Right ventricle myocardium inferior (tissue), 1 donor: ENCODE results near the gene RMDN2. TPM values are rescaled to one million over a fixed set of nuclear protein-coding genes. Genes with fewer than 3 reads are reported as not detected.

ENCODE experiments used
- ATAC-seq: fragments of 200-7000 bp; cut with Tn5 transposase; one replicate; pipeline ENCODE4 v1.9.1; 2020; ENCODE audit warnings: mild to moderate bottlenecking, moderate library complexity
- DNase-seq: peaks from one replicate; pipeline ENCODE4 v3.0.0; 2021; ENCODE audit errors: missing footprints
- intact Hi-C: fragments of 100-400 bp; cut with DNase I; formaldehyde crosslinking; loops from one replicate; pipeline ENCODE4 v1.11.0; 2022
- long read RNA-seq: library from polyadenylated mRNA; unstranded; transcript quantifications from one replicate; pipeline ENCODE4 v2.0.0, GENCODE V29; 2021
- total RNA-seq: library from RNA; stranded (reverse); fragmentation: NEBNext Ultra II Directional; extraction: Animal tissue kit (Norgen Biotek cat#: 25700); gene quantifications from one replicate; pipeline ENCODE4 v1.2.1, GENCODE V29; 2021
- donor health status: DM: no; HTN: yes; CAD: no; lungs with severe emphysema.

The RMDN2 gene, protein sequence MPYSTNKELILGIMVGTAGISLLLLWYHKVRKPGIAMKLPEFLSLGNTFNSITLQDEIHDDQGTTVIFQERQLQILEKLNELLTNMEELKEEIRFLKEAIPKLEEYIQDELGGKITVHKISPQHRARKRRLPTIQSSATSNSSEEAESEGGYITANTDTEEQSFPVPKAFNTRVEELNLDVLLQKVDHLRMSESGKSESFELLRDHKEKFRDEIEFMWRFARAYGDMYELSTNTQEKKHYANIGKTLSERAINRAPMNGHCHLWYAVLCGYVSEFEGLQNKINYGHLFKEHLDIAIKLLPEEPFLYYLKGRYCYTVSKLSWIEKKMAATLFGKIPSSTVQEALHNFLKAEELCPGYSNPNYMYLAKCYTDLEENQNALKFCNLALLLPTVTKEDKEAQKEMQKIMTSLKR
- 5.8 TPM for total RNA-seq
- long read RNA-seq, partial matches to known transcripts = 0 of 2 reads
- long read RNA-seq, other reads (novel, unspliced or antisense) = 0 of 2 reads

DNA sequence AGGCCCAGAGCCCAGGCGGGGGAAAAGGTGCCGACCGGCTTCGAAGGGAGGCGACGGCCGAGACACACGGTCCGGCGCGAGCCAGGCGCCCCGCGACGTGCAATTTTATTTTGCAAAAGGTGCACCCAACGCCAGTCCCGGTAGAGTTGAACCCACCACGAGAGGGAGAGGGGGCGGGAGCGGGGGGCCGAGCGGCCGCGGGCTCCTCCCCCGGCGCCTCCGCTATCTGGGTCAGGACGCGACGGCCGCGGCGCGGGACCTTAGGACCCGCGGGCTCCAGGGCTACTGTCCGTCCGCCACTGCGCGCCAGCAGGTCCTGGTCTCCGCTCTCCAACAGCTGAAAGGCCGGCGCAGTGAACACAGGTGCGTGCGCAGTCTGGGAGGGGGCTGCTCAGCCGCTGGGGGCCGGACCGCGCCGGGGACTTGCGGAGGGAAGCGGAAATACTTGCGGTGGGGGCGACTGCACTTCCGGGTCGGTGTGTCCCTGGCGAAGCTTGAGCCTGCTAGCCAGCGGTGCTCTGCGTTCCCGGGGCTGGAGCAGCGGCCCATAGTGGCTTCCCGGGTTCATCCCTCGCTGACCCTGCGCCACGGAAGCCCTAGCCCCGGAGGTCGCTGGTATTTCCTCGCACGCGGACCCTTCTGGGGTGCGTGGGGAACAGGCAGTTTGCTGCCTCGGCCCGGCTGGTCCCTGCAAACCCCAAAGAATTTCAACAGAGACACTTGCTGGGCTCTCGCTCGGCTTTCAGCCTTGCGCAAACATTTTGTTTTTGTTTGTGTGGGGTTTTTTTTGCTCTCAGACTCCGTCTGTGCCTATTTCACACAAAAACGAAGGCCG lies at the start of gene RMDN2:
RMDN2 (plus strand) TSS at position 225 of the 835 bp plus-strand sequence. CDS start 3,991 bp downstream, outside the sequence.
- intact Hi-C loops = loop anchor here (10.0 kb wide), 1 partner anchor 450 kb away; the partner anchor contains the start of gene ATL2
- DNase-seq = peak; percentile 96

GRCh38 chr2:37875403-37875906 lies 49.6 kb upstream of the RMDN2 start:
- ATAC-seq (no peak), DNase-seq (no peak)
- intact Hi-C loops = loop anchor here (5.0 to 10.0 kb wide), 3 partner anchors 223 to 711 kb away; no protein-coding TSS in a partner anchor

More for the DNA sequence above, at the start of gene RMDN2:
- ATAC-seq = peak; percentile 97

GRCh38 chr2:37876227-37876626 lies 48.9 kb upstream of the RMDN2 start:
- ATAC-seq (no peak), DNase-seq (no peak)
- intact Hi-C loops = loop anchor here (2.0 to 10.0 kb wide), 5 partner anchors 45 to 711 kb away; no protein-coding TSS in a partner anchor

- no peak for DNase-seq
- intact Hi-C loops = loop anchor here (2.0 to 10.0 kb wide), 5 partner anchors 47 to 713 kb away; no protein-coding TSS in a partner anchor
- peak; percentile 52 for ATAC-seq
Observed at GRCh38 chr2:37877457-37878315, 47.4 kb upstream of the RMDN2 start.

DNA sequence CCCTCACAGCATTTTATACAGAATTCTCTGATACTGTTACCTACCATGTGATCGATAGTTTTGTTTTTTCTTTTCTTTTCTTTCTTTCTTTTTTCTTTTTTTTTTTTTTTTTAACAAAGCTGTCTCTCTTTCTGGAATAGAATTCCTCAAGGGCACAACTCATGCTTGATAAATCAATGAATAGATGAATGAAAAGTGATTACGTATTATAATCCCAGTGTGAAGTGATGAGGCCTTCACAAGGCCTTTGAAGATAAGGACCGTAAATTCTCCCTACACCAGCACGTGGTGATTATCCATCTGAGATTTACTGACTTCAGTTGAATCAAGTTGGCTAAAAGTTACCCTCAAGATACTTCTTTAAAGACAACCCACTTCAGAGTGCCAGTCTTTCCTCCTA lies 46.6 kb upstream of the RMDN2 start:
- intact Hi-C loops = loop anchor here (5.0 to 10.0 kb wide), 3 partner anchors 226 to 714 kb away; no protein-coding TSS in a partner anchor
- ATAC-seq (no peak), DNase-seq (no peak)

DNA sequence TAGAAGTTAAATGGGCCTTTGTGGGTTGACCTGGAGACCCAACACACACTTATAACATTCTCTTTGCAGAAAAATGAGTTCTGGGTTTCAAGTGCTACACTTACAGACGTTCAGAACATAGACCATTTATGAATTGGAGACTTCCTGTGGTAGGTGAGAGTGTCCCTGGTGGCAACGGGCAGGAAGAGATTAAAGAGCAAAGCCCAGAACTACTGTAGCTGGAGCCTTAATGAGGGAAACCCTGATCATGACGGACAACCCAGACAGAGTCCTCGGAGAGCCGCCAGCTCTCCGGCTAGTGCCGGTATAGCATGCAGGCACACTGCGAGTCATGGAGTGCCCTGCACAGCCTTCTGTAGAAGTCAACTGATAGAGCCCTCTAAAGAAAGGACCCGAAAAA lies 44.5 kb upstream of the RMDN2 start:
- ATAC-seq (no peak), DNase-seq (no peak)
- intact Hi-C loops = no loop called here

GRCh38 chr2:37881397-37881796 lies 43.7 kb upstream of the RMDN2 start:
- no peak for DNase-seq
- ATAC-seq = no peak
- intact Hi-C loops = no loop called here

- intact Hi-C loops = no loop called here
- ATAC-seq = no peak
- DNase-seq = no peak
Observed at GRCh38 chr2:37882036-37882435, 43.1 kb upstream of the RMDN2 start.

GRCh38 chr2:37883518-37883917 lies 41.6 kb upstream of the RMDN2 start:
- intact Hi-C loops = no loop called here
- no peak for DNase-seq
- no peak for ATAC-seq

DNA sequence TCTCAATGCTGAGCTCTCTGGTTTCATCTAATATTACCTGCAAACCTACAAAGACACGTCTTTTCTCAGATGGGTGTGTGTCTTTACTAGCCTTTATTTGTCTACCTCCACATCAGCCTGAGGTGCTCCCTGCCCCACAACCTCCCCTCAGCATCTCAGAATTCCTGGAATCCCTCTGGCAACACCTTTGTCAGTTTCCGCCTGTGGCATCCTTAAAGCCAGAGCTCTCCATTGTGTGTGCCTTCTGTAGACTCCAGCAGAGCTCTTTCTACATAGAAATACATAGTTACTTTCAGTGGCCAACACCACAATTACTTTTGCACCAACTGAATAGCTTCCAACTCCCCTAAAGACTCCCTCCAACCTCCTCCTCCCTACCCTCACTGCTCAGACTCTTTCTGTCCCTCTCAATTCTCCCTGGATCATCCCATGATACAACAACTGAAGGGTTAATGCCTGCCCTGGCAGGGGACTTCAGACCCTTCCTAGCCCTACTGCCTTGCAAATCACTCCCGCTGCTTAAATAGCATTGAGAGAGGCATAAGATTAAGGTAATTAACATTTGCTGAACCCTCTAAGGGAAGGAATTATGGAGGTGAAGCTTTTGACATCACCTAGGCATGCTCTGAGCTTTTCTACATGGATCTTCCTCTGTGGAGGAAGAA lies 39.6 kb upstream of the RMDN2 start:
- no peak for DNase-seq
- intact Hi-C loops = no loop called here
- ATAC-seq = no peak

DNA sequence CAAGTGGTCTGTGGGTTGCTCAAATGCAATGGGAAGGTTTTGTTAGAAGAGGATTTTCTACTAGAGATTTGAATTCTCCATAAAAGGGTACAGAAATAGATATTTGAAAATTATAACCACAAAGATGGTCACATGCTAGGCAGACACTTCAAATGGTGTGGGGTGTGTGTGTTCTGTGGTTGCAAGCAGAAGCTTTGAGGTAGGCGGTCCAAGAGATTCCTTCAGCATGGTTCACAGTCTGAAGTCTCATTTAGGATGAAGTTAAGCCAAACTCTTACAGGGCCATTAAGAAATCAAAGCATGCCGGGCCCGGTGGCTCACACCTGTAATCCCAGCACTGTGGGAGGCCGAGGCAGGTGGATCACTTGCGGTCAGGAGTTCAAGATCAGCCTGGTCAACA lies 38.3 kb upstream of the RMDN2 start:
- intact Hi-C loops = no loop called here
- no peak for DNase-seq
- no peak for ATAC-seq

DNA sequence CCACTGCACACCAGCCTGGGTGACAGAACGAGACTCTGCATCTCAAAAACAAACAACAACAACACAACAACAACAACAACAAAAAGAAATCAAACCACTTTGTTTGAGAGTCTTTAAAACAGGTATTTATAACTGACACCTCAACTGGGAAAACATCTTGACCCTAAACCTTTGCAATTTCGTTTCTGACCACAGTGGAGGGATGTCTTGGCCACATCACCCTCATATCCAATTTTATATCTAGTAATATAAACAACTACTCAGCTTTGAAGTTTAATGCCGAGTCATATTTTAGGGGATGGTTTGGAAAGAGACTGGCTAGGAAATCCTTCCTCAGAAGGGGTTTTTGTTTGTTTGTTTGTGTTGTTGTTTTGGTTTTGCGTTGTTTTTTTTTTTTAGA lies 37.8 kb upstream of the RMDN2 start:
- no peak for ATAC-seq
- intact Hi-C loops = no loop called here
- DNase-seq = no peak

- intact Hi-C loops = loop anchor here (5.0 kb wide), 1 partner anchor 494 kb away; no protein-coding TSS in a partner anchor
Observed at GRCh38 chr2:37890893-37891495, 34.1 kb upstream of the RMDN2 start.

GRCh38 chr2:37891846-37892435 lies 33.1 kb upstream of the RMDN2 start:
- ATAC-seq = no peak
- DNase-seq = no peak
- intact Hi-C loops = loop anchor here (5.0 kb wide), 1 partner anchor 495 kb away; no protein-coding TSS in a partner anchor

More at GRCh38 chr2:37890893-37891495, 34.1 kb upstream of the RMDN2 start:
- DNase-seq (peak; percentile 81), ATAC-seq (peak; percentile 84)

DNA sequence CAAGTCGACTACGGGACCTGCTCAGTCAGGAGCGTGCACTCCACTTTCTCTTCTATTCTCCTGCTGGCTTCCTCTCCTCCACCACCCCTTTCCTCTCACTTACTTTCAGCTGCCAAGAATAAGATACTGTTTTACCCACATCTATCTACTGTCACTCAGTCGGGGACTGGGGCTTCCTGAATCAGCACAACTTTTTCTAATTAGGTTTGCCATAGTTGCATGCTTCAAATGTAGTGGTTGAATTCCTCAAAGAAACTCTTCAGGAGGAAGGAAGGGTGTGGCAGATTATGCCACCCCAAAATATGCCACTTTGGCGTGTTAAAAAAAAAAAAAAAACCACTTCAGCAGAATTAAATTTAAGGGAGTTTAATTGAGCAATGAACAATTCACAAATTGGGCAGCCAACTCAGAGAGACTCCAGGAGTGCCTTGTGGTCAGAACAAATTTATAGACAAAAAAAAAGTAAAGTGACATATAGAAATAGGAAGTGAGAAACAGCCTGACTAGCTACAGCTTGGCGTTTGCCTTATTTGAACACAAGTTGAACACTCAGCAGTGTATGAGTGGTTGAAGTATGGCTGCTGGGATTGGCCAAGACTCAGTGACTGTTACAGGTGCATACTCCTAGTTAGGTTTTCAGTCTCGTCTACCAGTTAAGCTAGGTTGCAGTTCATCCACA lies 32.5 kb upstream of the RMDN2 start:
- no peak for ATAC-seq
- intact Hi-C loops = loop anchor here (5.0 kb wide), 1 partner anchor 495 kb away; no protein-coding TSS in a partner anchor
- no peak for DNase-seq

- intact Hi-C loops = loop anchor here (5.0 kb wide), 1 partner anchor 496 kb away; no protein-coding TSS in a partner anchor
- ATAC-seq = no peak
- no peak for DNase-seq
Observed at GRCh38 chr2:37893327-37893726, 31.8 kb upstream of the RMDN2 start.
